ENCODE results near the gene SFTPA1. TPM values are rescaled to one million over a fixed set of nuclear protein-coding genes. Genes with fewer than 3 reads are reported as not detected.

SFTPA1 gene
- total and polyA plus RNA-seq, 9 of the 15 experiments (the other 6 are each of a cell fraction or from before 2014, with no cell fraction given), result 0.04 to 3.5 (median 0.08) TPM; not detected in 5

DNA sequence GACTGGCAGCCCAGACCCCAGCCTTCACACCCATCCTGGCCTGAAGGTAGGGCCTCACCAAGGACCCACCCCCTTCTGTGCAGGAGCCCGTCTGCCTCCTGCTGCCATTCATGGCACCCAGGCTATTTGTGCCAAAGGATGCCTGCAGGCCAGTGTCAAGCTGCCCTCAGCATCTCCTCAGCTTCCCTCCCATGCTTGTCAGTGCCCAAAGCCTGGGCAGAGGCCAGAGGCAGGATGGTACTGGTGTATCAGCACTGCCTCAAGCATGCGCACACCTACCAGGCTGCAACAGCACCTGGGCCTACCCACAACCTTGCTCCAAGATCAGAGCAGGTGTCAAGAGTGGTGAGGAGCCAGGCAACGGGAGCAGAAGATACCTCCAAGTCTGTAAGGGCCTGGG, 27.6 kb downstream of the SFTPA1 start:
- Histone ChIP-seq H3K9ac (ENCODE audit: insufficient read depth in 1 of 2, low read depth in 2 of 2, low read length in 2 of 2) (no peak overlapping the region; a peak in 1 of 4 replicates), H3K4me2 (ENCODE audit: insufficient read depth, low read length) (no peak overlapping the region), H3K9me3 (replicated peaks; ENCODE audit: control insufficient read depth, insufficient read depth, low read depth, low read length) (no peaks in the 10 kb centered on the region), H4K20me1 (replicated peaks; ENCODE audit: control insufficient read depth, insufficient read depth, low read length) (no peaks in the 10 kb centered on the region), H3K4me1 (replicated peaks in 1 of 2; ENCODE audit: control insufficient read depth in 2 of 2, insufficient read depth in 2 of 2, low read length in 2 of 2) (peaks cover 0 to 9% of the 10 kb centered on the region in 2 experiments; a peak in 3 of 5 replicates), H3K9me1 (ENCODE audit: control insufficient read depth, insufficient read depth, low read length) (no peaks in the 10 kb centered on the region), H3K27me3 (ENCODE audit: control insufficient read depth in 2 of 2, insufficient read depth in 2 of 2, low read length in 2 of 2) (no peaks in the 10 kb centered on the region), H3K27ac (ENCODE audit: extremely low read depth, low read depth, low read length) (no peak overlapping the region), H3K4me3 (no peak overlapping the region), H3K79me2 (ENCODE audit: control insufficient read depth, insufficient read depth, low read length) (no peaks in the 10 kb centered on the region), H2AFZ (ENCODE audit: low read depth, low read length) (no peak overlapping the region), H3K36me3 (ENCODE audit: control insufficient read depth, insufficient read depth, low read length) (no peaks in the 10 kb centered on the region)
- WGBS (ENCODE audit: insufficient coverage, low coverage, missing lambda C conversion rate), result 15% methylated on average over 3 of the region's 3 CpGs
- intact Hi-C loops (cut with micrococcal nuclease) (no loop called here), in situ Hi-C loops (cut with MboI) (no loop called here)
- ATAC-seq (no peak), FAIRE-seq (no peak), DNase-seq (ENCODE audit: extremely low read depth in 1 of 4, low spot score in 3 of 4) (no peak)
- TF ChIP-seq TBP (optimal IDR thresholded peaks at IDR 0.05; ENCODE audit: low read depth, low read length) (no peak), TBL1XR1 (IDR thresholded peaks at IDR 0.05; ENCODE audit: low read length in 2 of 2) (no peak), SMARCE1 (IDR thresholded peaks at IDR 0.05) (no peak), BHLHE40 (IDR thresholded peaks at IDR 0.05; ENCODE audit: low read length) (no peak), LCOR (CRISPR knock-in tag; IDR thresholded peaks at IDR 0.05) (no peak), ZNF699 (CRISPR knock-in tag; IDR thresholded peaks at IDR 0.05; ENCODE audit: insufficient replicate concordance) (no peak), ZNF316 (IDR thresholded peaks at IDR 0.05) (no peak), HMGN3 (IDR thresholded peaks at IDR 0.05; ENCODE audit: borderline replicate concordance, extremely low read depth, insufficient read length, low read depth, low read length) (no peak), RBM14 (IDR thresholded peaks at IDR 0.05; ENCODE audit: borderline replicate concordance, insufficient read depth, low read depth, low read length) (no peak), CSDE1 (IDR thresholded peaks at IDR 0.05) (no peak), ZNF354B (CRISPR knock-in tag; IDR thresholded peaks at IDR 0.05) (no peak), ZNF780A (CRISPR knock-in tag; IDR thresholded peaks at IDR 0.05) (no peak), MYBL2 (IDR thresholded peaks at IDR 0.05; ENCODE audit: low read depth) (no peak), MYBL2 (CRISPR knock-in tag; IDR thresholded peaks at IDR 0.05; ENCODE audit: borderline replicate concordance) (no peak)
- ChIA-PET CTCF (ENCODE audit: low intra/inter-chr PET ratio) (no interaction called here), POLR2A (no interaction called here)
- BruUV-seq (replicated peaks), result no TSS peak

Data from K562 (cell line).